Measurements from ENCODE around the gene SEC14L5. TPM values are rescaled to one million over a fixed set of nuclear protein-coding genes. Genes with fewer than 3 reads are reported as not detected.
"Not testable (repeated sequence)": the region's sequence is repeated elsewhere in the genome, so short reads cannot be mapped to it uniquely, and the experiment has no call there.

The SEC14L5 gene
- polyA plus RNA-seq, 4 donors = 0.14 to 0.30 (median 0.17) TPM

DNA sequence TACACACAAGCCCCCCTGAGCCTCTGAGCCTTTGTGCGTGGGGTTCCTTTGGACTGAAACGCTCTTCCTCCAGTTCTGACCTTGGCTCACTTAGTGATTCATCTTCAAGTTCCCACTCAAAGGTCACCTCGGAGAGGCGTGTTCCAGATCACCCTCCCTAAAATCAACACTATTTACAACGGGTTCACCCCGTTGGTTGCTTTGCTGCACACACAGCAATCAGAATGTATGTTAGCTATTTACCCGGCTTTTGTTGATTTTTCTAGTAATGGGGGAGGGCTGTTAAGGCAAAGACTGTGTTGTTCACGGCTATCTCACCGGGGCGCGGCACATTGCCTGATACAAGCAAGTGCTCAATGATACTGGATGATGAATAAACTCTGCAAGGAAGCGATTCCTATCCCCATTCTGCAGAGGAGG is 74.6 kb downstream of the SEC14L5 start:
- no peak for DNase-seq (ENCODE audit: low read depth in 4 of 4, low spot score in 2 of 4)

DNA sequence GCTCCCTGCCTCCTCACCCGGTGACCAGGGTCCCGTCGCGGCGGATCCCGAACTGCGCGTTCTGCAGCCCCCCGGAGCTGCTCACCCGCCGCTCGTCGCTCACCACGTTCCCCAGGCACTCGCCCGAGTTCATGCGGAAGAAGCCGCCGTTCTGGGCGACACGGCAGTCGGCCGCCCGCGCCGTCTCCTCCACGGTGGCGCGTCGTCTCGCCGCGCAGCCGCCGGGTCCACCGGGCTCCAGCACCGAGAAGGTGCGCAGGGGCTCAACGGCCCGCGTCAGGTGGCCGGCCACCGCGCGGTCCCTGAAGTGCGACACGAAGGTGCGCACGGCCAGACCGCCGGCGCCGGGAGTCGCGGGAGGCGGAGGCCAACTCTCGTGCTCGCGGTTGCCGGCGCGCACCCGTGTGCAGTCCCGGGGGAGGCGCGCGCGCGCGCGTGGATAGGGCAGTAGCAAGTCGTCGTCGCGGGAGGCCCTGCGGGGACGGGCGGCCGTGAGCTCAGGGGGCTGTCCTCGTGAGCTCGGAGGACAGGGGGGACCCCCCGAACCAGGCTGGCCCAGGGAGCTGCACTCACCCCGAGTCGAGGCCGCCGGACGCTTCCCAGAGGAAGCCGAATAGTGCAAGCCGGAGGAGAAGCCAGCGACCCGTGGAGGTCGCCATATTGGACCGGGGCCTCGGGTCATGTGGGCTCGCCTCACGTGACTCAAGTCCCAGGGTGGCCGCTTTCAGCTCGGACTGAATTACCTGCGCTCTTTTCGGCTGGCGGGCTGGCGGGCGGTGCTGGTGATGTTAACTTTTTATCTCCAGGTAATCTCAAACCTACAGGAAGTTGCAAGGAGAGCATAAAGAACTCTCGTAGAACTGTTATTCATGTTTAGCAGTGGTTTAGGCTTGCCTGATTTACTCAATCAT is 75.4 kb downstream of the SEC14L5 start, which contains the start of gene NAGPA:
TSS of gene NAGPA (minus strand) at position 680 of the 911 bp plus-strand sequence. CDS start at position 659, 21 bp downstream.
- DNase-seq (ENCODE audit: low read depth in 4 of 4, low spot score in 2 of 4) = peak in 3 of 4 donors; percentile 62 to 84 (median 75)

DNA sequence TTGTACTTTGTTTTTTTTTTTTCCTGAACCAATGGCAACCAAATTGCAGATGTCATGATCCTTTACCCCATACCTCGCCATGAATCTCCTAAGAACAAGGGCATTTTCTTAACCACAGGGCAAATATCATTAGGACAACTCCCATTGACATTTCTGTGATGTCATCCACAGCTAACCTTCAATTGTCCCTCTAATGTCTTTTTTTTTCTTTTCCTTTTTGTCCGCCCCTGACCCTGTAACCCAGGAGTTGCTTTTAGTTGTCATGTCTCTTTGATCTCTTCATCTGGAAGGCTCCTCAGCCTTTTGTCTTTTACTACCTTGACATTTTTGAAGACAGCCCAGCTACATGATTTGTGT is 76.0 kb downstream of the SEC14L5 start:
- no peak for DNase-seq (ENCODE audit: low read depth in 4 of 4, low spot score in 2 of 4)

DNA sequence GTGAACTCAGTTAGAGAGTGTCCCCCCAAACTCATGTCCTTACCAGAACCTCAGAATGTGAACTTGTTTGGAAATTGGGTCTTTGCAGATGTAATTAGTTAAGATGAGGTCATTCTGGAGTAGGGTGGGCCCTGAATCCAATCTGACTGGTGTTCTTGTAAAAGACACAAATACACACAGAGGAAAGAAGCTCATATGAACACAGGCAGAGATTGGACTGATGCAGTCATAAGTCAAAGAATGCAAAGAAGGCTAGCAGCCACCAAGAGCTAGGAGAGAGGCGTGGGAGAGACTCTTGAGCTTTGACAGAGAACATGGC is 77.7 kb downstream of the SEC14L5 start:
- no peak for DNase-seq (ENCODE audit: low read depth in 4 of 4, low spot score in 2 of 4)

DNA sequence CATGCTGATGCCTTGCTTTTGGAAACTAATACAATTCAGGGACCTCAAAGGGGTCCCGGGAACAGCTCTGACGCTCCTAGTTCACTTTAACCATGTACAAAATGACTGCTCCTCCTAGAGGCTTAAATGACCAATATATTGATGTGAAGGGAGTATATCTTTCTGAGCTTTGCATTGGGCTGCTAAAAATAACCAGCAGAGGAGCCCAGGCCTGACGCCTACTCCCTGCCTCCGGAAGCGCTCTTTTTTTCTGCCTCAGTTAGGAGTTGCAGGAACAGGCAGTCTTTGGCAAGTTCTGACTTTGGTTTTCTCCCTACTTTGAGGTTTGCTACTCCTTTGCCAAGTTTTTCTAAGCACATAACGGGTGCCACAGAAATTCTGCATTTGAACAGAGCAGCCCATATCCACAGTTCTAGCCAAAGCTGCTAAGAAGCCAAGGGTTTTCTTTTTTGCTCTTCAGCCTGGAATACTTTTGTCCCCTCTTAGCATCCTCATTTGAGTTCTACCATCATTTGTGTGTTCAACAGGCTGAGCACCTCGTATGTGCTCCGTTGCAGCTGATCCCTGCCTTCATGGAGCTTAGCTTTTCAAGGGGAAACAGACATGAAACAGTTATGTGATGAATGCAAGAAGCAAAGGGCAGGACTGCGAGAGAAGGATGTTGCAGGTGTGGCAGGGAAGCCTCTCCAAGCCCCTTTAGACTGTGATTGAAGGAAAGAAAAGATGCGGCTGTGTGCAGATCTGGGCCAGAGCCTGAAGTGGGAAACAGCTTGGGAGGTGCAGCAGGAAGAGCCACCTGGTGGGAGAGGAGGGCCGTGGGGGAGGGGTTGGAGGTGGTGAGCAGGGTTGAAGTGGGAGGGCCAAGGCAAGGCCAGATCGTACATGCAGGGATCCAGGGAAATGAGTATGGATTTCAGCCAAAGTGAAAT is 78.4 kb downstream of the SEC14L5 start:
- DNase-seq (ENCODE audit: low read depth in 4 of 4, low spot score in 2 of 4) = no peak

DNA sequence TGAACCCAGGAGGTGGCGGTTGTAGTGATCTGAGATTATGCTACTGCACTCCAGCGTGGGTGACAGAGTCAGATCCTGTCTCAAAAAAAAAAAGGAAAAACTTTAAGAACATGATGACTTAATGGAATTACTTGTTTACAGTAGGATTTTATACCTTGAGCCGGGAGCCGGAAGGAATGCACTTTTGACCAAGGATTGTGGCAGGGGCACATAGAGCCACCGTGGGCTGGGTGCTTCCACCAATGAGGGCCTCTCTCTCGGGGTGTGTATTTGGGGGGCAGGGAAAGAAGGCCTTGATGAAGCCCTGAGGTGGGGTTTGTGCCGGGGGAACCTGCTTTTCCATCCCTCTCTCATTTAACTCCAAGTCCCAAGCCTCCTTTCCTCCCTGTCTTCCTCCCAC is 82.3 kb downstream of the SEC14L5 start:
- DNase-seq (ENCODE audit: low read depth in 4 of 4, low spot score in 2 of 4) = no peak

DNA sequence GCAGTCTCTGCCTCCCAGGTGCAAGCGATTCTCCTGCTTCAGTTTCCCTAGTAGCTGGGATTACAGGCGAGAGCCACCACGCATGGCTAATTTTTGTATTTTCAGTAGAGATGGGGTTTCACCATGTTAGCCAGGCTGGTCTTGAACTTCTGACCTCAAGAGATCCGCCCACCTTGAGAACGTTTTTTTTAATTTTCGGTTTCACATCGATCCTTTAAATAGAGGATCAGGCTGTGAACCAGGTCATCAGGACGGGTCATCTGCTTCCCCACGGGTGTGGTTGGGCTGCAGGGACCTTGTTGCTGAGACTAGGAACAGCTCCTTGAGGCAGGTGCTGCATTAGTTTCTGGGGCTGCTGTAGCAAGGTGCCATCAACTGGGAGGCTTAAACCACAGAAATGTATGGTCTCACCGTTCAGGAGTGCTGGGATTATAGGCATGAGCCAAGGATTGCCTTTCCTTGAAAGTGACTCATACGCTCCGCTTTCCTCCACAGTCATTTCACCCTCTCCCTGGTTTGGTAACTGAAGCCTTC is 83.5 kb downstream of the SEC14L5 start:
- DNase-seq (ENCODE audit: low read depth in 4 of 4, low spot score in 2 of 4) = no peak

DNA sequence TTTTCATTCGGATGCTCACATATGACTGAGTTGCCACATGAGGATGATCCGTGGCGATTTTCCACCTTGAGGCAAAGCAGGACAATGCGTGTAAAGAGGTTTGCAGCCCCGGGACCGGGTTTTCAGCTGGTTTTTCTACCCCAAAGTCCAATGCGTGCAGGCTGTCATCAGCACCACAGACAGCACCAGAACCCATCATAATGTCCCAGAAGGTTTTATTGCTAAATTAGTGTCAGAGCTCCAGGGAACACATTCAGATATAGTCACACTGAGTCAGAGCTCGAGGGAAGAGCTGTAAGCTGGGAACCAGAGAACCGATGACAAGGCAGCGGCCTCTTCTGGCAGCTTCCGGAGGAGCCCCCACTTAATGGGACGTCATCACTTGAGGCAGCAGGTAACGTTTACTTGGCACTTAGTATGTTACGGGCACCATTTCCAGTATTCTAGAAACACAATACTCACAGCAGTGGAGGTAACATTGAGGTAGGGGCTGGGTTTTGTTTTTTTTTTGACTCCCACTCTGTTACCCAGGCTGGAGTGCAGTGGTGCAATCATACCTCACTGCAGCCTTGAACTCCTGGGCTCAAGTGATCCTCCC is 84.5 kb downstream of the SEC14L5 start:
- DNase-seq (ENCODE audit: low read depth in 4 of 4, low spot score in 2 of 4) = no peak

DNA sequence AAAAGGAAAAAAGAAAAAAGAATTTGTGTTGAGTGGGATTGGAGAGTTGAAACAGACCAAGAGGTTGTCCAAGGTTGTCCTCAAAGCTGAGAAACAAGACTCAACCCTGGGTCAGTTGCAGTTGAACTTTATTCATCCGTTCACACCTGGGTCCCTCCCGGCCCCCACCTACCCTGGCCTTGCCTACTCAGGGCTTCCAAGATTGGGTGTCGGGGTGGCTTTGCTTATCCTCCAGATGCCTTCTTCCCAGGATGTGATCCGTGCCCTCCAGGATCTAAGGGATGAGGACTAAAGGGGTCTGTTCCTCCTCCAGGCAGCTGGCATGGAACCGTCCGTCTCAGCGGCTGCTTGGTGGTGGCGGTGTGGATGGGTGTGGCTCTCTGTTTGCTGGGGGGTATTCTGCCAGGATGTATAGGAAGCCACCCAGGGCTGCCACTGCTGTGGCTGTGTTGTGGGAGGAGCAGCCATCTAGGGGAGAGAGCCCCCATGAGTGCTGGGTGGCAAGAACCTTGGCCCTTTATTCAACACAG is 85.9 kb downstream of the SEC14L5 start:
- DNase-seq (ENCODE audit: low read depth in 4 of 4, low spot score in 2 of 4) = no peak

DNA sequence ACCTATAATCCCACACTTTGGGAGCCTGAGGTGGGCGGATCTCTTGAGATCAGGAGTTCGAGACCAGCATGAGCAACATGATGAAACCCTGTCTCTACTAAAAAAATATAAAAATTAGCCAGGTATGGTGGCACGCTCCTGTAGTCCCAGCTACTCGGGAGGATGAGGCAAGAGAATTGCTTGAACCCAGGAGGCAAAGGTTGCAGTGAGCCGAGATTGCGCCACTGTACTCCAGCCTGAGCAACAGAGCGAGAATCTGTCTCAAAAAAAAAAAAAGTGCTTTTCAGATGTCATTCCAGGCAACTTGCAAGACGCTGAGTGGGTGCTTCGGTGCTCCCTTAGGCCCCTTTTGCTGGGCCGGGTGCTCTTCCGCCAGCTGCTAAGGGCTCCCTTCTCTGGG is 86.5 kb downstream of the SEC14L5 start:
- not testable (repeated sequence) for DNase-seq (ENCODE audit: low read depth in 4 of 4, low spot score in 2 of 4)

DNA sequence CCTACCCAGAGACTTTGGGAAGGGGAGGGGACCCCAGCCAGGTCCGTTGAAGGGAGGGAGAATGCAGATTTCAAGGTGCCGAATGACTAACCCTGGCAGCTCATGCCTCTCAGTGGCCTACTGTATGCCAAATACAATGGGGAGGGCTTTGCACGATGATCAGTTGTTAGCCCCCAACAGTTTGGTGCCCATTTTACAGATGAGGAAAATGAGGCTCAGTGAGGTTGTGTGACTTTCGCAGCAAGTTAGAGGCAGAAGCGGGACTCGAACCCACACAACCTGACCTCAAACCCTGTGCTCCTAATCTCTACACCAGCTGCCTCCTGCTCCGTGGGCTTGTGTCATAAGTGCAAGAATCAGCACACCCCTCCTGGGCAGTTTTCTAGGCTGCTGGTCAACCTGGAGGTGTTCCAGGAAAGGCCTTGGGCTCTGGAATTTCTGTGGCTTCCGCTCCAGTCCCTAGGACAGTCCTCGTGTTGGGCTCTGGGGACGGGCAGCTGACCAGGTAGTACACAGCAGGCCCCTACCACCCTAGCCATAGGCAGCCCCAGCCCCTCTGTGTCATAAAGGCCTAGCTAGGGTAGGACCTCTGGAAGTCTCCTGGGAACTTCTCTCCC is 87.5 kb downstream of the SEC14L5 start:
- DNase-seq (ENCODE audit: low read depth in 4 of 4, low spot score in 2 of 4) = no peak

DNA sequence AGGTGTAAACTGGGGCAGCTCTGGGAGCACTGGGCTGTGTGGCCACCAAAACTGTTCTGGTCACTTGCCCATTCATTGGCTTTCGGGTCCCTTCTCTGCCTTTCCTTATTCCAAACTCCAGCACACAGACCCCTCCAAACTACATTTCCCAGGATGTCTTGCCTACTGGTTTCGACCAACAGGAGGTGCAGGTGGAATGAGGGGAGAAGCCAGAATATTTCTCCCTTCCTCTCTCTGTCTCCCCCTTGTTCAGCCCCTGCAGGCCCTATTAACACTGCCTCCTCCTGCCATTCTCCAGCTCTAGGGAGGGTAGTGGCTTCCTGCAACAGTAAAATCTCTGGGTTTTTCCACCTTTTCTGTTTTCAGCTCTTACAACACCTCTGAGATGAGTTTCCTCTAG is 88.8 kb downstream of the SEC14L5 start:
- no peak for DNase-seq (ENCODE audit: low read depth in 4 of 4, low spot score in 2 of 4)

DNA sequence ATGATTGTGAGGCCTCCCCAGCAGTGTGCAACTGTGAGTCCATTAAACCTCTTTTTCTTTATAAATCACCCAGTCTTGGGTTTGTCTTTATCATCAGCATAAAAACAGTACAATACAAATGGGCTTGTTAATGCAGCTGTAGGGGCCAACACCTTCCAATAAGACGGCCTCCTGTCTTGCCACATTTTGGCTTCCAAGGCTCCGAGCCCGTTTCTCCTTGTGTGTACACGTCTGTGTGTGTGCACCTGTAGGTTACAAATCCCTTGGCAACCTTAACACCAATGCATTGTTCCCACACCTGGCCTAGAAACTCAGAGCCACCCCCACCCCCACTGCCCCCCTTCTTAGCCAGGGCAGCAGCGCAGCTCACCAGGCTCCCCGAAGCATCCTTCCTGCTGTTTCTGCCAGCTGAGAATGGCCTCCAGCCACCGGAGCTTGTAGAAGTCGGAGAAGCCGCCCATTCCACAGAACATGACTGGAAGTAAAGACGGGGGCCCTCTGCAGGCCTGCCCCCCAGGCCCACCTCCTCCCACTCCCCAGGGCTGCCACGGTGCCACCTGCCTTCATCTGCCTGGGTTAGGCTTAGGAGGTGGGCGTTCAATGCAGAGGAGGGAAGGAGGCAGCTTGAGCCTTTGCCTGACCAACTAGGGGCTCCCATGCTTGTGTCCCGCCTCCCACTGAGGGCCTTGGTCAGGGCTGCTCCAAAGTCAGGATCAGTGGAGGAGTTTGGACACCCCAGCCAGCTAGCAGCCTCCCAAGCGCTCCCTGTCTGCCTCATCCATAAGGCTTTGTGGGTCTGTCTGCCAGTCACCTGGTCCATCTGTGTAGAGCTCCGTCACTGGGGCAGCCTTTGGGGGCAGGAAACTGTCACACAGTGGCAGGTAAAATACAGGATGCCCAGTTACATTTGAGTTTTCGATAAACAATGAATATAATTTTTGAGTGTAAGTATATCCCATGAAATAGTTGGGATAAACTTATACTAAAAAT is 97.0 kb downstream of the SEC14L5 start:
- no peak for DNase-seq (ENCODE audit: low read depth in 4 of 4, low spot score in 2 of 4)

DNA sequence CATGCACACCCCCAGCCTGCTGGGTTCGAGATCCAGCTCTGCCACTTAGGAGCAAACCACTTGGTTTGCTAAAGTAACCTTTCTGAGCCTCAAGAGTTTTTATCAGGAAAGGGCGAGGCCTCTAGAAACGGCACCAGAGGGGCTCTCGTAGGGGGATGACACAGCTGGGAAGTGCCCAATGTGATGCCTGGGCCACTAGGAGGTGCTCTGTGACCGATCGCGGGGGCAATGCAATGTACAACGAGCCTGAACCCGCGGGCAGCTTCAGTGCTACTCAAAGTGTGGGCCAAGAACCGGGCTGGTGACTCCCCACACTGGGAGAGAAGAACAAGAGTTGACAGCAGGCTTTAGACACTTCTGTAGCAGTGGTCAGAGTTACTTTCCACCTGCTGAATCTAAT is 98.2 kb downstream of the SEC14L5 start:
- no peak for DNase-seq (ENCODE audit: low read depth in 4 of 4, low spot score in 2 of 4)

DNA sequence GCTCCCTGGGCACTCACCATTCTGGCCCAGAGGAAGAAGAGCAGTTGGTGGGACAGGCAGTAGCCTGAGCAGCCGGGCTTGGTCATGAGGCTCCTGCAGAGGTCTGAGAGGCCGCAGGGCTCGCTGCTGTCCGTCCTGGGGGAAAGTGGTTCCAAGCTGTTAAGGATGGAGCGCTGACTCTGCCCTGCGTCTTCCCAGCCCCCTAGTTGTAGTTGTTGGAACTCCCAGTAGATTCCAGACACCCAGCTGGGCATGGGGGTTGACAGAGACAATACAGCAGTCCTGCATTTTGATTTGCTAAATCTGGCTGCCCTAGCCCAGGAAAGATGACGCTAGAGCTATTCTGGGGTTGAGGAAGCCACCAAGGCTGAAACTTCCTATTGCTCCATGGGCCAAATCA is 100.3 kb downstream of the SEC14L5 start:
- no peak for DNase-seq (ENCODE audit: low read depth in 4 of 4, low spot score in 2 of 4)

DNA sequence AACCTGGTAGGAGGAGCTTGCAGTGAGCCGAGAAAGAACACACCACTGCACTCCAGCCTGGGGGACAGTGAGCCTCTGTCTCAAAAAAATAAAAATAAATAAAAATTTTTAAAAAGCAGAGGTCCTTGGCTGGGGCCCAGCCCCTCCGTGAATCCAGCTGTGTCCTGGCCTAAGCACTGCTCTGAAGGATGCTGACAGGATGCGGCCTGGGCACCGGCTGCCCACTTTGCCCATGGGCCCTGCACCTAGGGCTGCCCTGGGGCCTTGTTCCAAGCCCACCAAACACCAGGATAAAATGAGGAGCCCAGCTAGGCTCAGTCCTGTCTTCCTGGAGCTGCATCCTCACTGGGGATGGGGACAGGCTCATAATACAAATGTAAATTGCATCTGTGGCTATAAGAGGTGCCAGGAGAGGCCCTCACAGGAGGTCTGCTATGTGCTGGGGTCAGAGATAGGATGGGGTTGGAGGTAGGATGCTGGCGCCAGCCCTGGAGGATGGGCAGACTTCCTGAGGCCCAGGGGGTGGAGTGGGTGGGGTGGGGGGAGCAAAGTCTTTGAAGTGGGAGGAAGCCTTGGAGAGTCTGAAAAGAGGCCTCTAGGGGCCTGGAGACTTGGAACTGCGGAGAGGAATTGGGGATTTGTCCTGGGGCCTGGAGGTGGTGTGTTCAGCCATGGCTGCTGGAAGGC is 101.4 kb downstream of the SEC14L5 start:
- DNase-seq (ENCODE audit: low read depth in 4 of 4, low spot score in 2 of 4) = no peak

DNA sequence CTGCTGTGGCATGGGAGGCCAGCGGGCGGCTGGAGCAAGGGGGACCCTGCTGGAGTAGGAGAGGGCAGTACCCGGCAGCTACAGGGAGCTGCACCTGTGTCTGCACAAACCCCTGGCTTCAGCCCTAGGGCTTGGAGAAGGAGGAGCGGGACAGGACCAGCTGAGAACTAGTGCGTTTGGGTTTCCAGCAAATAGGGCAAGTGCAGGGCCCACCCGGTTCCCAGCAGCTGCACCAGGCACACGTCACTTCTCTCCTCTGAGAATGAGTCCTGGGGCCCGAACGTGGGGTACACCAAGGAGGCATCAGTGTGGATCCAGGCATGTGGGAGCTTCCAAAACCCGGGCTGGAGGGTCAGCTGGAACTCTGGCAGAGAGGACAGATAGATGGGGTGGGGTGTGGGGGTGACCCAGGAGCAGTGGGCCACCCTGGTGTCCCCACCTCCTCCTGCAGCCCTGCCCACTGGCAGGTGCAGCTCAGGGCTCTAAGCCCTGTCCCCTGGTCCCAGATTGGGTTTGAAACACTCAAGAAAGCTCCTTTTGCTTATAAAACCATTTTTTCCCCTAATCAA is 102.0 kb downstream of the SEC14L5 start:
- DNase-seq (ENCODE audit: low read depth in 4 of 4, low spot score in 2 of 4) = no peak

DNA sequence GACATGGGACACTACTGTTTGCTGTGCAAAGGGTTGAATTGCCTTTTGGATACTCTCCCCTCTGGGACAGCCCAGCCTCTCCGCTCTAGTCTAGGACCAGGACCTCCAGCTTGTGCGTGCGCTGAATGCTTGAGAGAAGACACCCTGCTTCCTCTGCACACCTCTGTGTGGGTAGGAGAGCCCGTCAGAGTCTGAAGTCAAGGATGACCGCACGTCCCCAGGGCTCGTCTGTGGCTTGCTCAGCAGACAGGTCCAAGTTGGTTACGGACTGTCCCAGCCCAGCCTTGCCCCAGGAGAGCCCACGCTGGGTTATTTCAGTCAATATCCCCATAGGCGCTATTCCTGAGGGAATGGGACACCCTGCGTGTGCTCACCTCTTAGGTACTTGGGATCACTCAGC is 103.9 kb downstream of the SEC14L5 start:
- no peak for DNase-seq (ENCODE audit: low read depth in 4 of 4, low spot score in 2 of 4)

Data from left renal cortex interstitium (tissue), 4 donors.